ENCODE results near the gene ELAVL1.

Gene ELAVL1

DNA sequence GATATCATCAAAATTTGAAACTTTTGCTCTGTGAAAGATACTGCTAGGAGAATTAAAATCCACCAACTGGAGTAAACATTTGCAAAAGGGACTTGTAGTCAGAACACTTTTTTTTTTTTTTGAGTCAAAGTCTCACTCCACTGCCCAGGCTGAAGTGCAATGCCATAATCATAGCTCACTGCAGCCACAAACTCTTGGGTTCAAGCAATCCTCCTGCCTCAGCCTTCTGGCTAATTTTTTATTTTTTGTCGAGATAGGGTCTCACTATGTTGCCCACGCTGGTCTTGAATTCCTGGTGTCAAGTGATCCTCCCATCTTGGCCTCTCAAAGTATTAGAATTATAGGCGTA is 9.7 kb downstream of the ELAVL1 start:
- Histone ChIP-seq H3F3A (ENCODE audit: insufficient read depth, low read length) (no peaks in the 10 kb centered on the region), H3K4me2 (ENCODE audit: low read depth, low read length) (no peak overlapping the region)

DNA sequence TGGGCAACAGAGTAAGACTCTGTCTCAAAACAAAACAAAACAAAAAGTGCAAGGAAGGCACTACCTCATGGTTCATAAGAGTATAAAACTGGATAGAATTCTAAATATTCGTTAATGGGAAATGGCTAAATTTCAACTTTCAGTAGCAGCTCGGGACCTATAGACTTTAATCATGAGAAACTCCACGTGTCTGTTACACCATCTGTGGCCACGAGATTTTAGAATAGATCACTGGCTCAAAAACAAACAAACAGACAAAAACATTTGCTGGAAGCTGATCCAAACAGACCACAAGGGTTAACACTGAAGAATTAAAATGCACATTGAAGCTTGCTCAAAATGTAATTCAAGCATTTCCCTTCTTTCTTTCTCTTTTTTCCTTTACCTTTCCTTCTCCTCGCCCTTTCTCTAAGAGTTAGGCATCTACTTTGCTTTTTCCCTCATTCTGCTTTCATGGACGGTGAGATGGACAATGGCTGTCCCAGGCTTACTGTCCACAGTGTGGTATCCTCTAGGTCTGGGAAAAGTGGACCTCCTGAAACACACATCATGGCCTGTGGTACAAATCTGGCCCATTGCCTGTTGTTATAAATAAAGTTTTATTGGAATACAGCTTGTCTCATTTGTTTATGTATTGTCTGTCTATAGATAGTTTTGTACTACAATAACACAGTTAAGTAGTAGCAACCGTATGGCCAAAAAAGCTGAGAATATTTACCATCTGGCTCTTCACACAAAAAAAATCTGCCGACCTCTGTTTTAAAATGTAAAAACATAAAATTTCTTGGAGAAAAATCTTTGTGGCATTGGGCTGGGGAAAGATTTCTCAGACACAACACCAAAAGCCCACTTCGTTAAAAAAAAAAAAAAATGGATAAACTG is 10.3 kb downstream of the ELAVL1 start:
- H3K4me2 ChIP-seq (ENCODE audit: low read depth, low read length), result no peak overlapping the region
- H2AFZ ChIP-seq (ENCODE audit: low read length), result no peak overlapping the region
- 0 out of 2 replicates have a peak, but pooled peaks cover 6% of the 10 kb centered on the region for H3K36me3 ChIP-seq (replicated peaks; ENCODE audit: insufficient read depth, low read length)
- DNase-seq, result no peak
- no peak overlapping the region for H3K27ac ChIP-seq (ENCODE audit: low read length)
- no peaks in the 10 kb centered on the region for H3K9me2 ChIP-seq (replicated peaks; ENCODE audit: insufficient read depth, low read length)
- H3K4me3 ChIP-seq (ENCODE audit: low read length), result no peak overlapping the region
- H3K27me3 ChIP-seq (replicated peaks; ENCODE audit: insufficient read depth, low read length), result no peaks in the 10 kb centered on the region
- no peak overlapping the region for H3K9ac ChIP-seq (ENCODE audit: low read length)
- peaks cover 65% of the 10 kb centered on the region for H4K20me1 ChIP-seq (ENCODE audit: insufficient read depth, low read length)
- peaks cover 99% of the 10 kb centered on the region for H3K79me2 ChIP-seq (ENCODE audit: low read length)
- no peaks in the 10 kb centered on the region for H3F3A ChIP-seq (ENCODE audit: insufficient read depth, low read length)
- no peaks in the 10 kb centered on the region for H3K9me3 ChIP-seq (replicated peaks; ENCODE audit: insufficient read depth, low read length)
- H3K4me1 ChIP-seq (ENCODE audit: low read length), result no peaks in the 10 kb centered on the region
- TF ChIP-seq, protein P1, sequence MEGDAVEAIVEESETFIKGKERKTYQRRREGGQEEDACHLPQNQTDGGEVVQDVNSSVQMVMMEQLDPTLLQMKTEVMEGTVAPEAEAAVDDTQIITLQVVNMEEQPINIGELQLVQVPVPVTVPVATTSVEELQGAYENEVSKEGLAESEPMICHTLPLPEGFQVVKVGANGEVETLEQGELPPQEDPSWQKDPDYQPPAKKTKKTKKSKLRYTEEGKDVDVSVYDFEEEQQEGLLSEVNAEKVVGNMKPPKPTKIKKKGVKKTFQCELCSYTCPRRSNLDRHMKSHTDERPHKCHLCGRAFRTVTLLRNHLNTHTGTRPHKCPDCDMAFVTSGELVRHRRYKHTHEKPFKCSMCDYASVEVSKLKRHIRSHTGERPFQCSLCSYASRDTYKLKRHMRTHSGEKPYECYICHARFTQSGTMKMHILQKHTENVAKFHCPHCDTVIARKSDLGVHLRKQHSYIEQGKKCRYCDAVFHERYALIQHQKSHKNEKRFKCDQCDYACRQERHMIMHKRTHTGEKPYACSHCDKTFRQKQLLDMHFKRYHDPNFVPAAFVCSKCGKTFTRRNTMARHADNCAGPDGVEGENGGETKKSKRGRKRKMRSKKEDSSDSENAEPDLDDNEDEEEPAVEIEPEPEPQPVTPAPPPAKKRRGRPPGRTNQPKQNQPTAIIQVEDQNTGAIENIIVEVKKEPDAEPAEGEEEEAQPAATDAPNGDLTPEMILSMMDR (IDR thresholded peaks at IDR 0.05; ENCODE audit: low read length), result no peak
- TF ChIP-seq EZH2 (optimal IDR thresholded peaks at IDR 0.05; ENCODE audit: low read depth, low read length), result no peak
- no peak for TF ChIP-seq EZH2phosphoT487 (IDR thresholded peaks at IDR 0.05; ENCODE audit: low read length)

More for the DNA sequence above, 9.7 kb downstream of the ELAVL1 start:
- peaks cover 71% of the 10 kb centered on the region for H4K20me1 ChIP-seq (ENCODE audit: insufficient read depth, low read length)
- TF ChIP-seq EZH2 (optimal IDR thresholded peaks at IDR 0.05; ENCODE audit: low read depth, low read length), result no peak
- no peak for TF ChIP-seq EZH2phosphoT487 (IDR thresholded peaks at IDR 0.05; ENCODE audit: low read length)
- TF ChIP-seq, protein P1 (IDR thresholded peaks at IDR 0.05; ENCODE audit: low read length), result no peak
- H3K27ac ChIP-seq (ENCODE audit: low read length), result no peak overlapping the region
- no peaks in the 10 kb centered on the region for H3K4me1 ChIP-seq (ENCODE audit: low read length)
- peaks cover 99% of the 10 kb centered on the region for H3K79me2 ChIP-seq (ENCODE audit: low read length)
- H3K9me2 ChIP-seq (replicated peaks; ENCODE audit: insufficient read depth, low read length), result no peaks in the 10 kb centered on the region
- no peaks in the 10 kb centered on the region for H3K27me3 ChIP-seq (replicated peaks; ENCODE audit: insufficient read depth, low read length)
- no peak overlapping the region for H3K9ac ChIP-seq (ENCODE audit: low read length)
- H3K9me3 ChIP-seq (replicated peaks; ENCODE audit: insufficient read depth, low read length), result no peaks in the 10 kb centered on the region
- DNase-seq, result no peak
- no peak overlapping the region for H2AFZ ChIP-seq (ENCODE audit: low read length)
- H3K36me3 ChIP-seq (replicated peaks; ENCODE audit: insufficient read depth, low read length), result 0 out of 2 replicates have a peak, but pooled peaks cover 3% of the 10 kb centered on the region
- no peak overlapping the region for H3K4me3 ChIP-seq (ENCODE audit: low read length)

DNA sequence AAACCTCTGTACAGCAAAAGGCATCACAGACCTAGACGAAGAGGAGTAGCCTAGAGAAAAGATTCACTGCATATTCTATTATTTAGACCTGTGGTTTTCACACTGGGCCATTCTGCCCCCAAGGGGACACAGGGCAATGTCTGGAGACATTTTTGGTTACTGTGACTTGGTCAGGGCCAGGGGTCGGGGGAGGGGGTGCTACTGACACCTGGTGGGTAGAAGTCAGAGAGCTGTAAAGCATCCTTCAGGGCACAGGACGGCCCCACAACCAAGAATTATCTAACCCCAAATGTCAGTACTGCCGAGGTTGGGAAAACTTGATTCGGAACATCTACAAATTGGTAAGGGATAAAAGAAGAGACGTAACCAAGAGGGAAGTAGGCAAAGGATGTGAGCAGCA is 11.3 kb downstream of the ELAVL1 start:
- H3K4me2 ChIP-seq (ENCODE audit: low read depth, low read length), result no peak overlapping the region

More for the DNA sequence above, 11.3 kb downstream of the ELAVL1 start:
- no peak overlapping the region for H2AFZ ChIP-seq (ENCODE audit: low read length)
- peaks cover 57% of the 10 kb centered on the region for H4K20me1 ChIP-seq (ENCODE audit: insufficient read depth, low read length)
- no peaks in the 10 kb centered on the region for H3K4me1 ChIP-seq (ENCODE audit: low read length)
- no peak overlapping the region for H3K9ac ChIP-seq (ENCODE audit: low read length)
- H3K9me3 ChIP-seq (replicated peaks; ENCODE audit: insufficient read depth, low read length), result no peaks in the 10 kb centered on the region
- no peak for DNase-seq
- H3K36me3 ChIP-seq (replicated peaks; ENCODE audit: insufficient read depth, low read length), result 0 out of 2 replicates have a peak, but pooled peaks cover 6% of the 10 kb centered on the region
- no peak for TF ChIP-seq EZH2 (optimal IDR thresholded peaks at IDR 0.05; ENCODE audit: low read depth, low read length)
- TF ChIP-seq, protein P1 (IDR thresholded peaks at IDR 0.05; ENCODE audit: low read length), result no peak
- no peak for TF ChIP-seq EZH2phosphoT487 (IDR thresholded peaks at IDR 0.05; ENCODE audit: low read length)
- no peak overlapping the region for H3K27ac ChIP-seq (ENCODE audit: low read length)
- H3K27me3 ChIP-seq (replicated peaks; ENCODE audit: insufficient read depth, low read length), result no peaks in the 10 kb centered on the region
- no peaks in the 10 kb centered on the region for H3K9me2 ChIP-seq (replicated peaks; ENCODE audit: insufficient read depth, low read length)
- H3F3A ChIP-seq (ENCODE audit: insufficient read depth, low read length), result no peaks in the 10 kb centered on the region
- peaks cover 97% of the 10 kb centered on the region for H3K79me2 ChIP-seq (ENCODE audit: low read length)
- H3K4me3 ChIP-seq (ENCODE audit: low read length), result no peak overlapping the region

Measured in MM.1S (cell line).